Kidney tubule cell (primary cell): ENCODE results near the gene CHKA.

Source experiments
- DNase-seq: peaks from one replicate; pipeline ENCODE4 v3.0.0-alpha.2; 2018; ENCODE audit warnings: low spot score

Gene CHKA

DNA sequence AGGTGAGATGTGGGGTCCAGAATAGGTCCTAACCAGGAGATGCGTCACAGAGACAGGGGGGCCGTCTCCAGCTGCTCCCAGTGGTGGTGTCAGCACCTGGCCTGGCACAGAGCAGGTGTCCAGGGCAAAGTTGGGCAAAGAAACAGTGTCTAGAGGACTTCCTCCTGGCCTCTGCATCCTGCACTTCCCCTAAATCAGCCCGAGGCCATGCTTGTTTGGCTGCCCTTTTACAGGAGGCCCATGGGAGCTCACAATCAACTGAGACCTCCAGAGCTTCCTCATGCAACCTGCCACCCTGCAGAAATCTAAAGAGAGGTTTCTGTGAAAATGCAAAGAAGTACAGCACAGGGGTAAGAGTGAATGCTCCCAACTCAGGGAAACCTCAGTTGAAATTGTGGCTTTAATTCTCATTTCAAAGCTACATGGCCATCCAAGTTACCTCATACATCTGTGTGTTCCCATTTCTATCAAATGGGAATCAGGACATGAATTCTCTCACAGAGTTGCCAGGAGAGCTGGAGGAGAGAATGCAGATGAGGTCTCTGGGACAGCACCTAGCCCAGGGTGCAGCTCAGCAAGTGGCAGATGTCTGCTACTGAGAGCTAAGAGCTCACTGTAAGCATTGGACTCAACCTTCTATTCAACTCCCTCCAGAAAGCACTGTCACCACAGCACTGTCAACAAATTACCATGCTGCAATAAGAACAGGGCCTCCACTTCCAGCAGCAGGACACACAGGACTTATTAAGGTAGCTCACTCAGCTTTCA lies 49.7 kb downstream of the CHKA start:
- no peak for DNase-seq

DNA sequence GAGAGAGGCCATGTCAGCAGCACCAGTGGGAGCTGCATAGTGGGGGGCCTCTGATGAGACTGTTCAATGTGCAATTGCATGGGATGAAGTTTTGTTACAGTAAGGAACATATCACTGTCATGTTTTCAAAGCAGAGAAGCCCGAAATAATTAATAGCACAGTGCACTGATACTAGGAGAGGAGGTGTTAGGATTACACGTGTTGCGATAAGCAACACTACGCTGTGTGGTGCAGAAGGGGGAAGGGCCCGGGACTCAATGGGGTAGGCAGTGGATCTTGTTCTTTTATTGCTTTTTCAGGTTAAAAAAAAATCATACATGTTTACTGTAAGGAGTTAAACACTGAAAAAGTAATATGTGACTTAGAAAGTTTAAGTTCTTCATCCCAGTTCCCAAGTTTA lies 53.2 kb downstream of the CHKA start:
- DNase-seq = no peak

DNA sequence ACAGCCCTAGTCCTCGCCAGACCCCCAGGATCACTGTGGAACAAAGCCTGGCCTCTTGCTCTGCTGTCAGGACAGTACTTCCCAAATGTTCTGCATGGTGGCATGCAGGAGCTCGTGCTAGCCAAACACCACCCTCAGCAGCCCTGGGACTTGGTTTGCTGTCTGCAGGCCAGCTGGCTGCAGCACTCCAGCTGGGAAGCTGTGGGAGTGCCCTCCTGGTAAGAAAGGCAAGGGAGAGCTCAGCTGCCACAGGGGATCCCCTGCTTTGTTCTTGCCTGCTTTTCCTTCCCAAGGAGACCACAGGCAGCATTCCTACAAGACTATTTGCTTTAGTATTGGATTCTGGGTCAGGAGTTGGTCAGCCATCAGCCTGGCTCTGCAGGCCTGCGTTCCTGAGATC lies 54.4 kb downstream of the CHKA start:
- no peak for DNase-seq

DNA sequence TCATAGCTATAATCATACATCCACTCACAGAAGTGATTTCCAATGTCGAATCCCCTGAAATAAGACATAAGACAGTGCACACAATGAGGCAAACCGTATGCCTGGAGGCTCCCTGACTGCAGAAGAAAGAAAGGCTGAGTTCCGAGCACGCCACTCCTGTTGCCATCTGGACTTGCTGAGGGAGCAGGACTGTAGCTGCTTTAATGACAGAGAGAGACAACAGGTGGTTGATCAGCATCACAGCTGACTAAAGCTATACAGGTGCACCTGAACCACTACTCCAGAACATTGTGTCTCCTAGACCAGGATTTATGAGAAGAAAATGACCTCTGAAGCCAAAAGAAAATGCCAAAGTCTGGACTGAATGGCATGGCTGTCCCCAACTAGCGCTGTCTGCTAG lies 55.3 kb downstream of the CHKA start:
- DNase-seq = no peak

DNA sequence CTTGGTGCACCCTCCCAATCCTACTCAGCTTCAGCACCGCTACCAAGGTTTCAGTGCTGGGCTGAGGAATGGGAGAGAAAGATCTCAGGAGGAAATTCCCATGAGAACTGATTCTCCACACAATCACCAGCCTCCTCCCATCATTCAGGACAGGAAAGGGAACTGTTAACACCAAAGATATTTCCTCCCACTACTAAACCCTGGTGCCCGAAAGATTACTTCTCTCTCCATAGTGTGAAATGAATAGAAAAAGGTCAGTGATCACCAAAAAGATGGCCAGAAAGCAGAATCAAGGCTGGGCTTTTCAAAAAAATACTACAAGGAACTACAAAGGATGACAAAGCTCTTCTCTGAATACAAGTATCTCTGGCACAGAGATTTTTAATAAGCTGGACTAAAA lies 56.3 kb downstream of the CHKA start:
- no peak for DNase-seq

DNA sequence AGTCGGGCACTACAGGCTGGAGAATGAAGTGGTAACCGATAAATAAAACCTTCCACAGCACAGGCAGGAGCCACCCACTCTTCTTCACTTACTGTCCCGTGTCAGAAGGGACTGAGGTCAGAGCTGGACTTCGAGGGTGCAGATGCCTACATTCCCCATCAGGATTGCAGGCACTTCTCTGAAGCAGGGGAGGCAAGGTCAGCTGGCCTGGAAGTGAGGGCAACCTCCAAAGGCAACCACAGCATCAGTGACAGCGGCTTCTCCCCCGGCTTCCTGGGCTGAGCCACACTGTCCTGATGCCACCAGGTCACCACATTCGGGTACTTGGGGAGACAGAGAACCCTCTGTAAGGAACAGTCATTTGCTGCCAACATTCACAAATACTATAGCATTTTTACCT lies 59.7 kb downstream of the CHKA start:
- no peak for DNase-seq

DNA sequence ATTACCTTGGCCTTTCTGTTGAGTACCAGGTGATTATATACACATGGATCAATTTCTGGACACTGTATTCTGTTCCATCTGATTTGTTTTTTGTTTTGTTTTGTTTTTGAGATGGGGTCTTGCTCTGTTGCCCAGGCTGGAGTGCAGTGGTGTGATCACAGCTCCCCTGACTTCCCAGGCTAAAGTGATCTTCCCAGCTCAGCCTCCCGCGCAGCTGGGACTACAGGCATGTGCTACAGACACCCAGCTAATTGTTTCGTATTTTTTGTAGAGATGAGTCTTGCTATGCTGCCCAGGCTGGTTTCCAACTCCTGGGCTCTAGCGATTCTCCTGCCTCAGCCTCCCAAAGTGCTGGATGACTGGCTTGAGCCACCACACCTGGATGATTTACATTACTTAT lies 63.4 kb downstream of the CHKA start:
- DNase-seq = no peak

DNA sequence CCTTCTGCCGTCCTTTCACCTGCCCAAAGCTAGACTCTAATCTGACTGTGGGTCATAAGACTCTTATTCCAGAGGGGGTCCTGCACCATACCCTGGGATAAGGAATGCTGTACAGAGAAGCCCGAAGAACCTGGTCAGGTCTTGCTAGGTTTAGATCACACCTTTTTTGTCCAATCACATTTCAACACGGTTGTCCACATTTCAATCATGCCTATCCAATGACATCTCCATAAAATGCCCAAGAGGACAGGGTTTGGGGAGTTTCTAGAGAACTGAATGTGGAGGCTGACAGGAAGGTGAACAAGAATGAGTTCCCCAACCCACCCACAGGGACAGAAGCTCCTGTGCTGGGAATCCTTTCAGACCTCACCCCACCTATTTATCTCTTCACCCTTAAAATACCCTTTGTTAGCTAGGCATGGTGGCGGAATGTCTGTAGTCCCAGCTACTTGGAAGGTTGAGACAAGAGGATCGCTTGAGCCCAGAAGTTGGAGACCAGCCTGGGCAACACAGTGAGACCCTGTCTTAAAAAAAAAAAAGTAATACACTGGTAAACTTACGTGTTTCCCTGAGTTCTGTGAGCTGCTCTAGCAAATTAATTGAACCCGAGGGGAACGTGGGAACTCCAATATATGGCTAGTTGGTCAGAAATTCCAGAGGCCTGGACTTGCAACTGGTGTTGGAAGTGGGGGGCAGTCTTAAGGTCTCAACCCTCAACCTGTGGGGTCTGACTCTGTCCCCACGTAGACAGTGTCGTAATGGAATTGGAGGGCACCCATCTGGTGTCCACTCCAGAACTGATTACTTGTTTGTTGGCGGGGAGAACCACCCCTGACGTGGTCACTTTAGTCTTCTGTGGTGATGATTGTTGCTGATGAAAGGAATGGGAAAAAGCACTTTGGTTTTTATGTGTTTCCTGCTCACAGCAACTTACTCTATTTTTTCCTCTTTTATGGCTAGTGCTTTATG lies 64.6 kb downstream of the CHKA start:
- DNase-seq = no peak

DNA sequence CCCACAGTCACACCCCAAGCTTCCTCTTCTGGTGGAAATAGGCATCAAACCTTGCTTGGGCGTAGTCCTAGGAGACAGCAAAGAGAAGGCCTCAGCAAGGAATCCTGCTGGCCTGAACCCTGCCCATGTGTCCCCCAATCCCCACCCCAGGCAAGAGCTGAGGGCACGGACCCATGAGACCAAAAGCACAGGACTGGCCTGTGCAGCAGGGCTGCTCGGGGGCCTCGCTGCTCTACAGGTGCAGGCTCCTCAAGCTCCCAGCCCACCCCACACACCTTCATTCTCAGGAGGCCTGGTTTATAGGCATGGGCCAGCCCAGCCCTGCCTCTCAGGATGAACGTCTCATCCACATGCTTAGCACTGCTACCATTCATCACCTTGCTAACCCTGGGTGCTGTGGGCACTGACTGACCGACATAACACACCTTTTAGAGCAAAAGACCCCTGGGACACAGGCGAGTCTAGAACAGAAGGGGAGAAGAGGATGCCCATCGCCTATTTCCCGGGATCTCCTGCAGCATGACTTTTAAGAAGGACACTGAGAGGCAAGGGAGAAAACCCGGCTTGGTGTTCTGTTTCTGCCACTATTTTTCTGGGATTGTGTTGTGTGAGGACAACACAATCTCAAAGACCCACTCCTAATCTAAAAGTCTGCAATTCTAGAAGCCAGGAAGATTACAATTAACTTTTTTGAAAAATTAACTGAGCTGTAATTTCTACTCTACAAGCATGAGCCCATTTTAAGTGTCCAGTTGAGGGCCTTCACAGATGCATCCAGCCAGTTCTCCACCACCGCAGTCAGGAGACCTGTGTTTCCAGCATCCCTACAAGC lies 67.0 kb downstream of the CHKA start:
- DNase-seq = no peak

DNA sequence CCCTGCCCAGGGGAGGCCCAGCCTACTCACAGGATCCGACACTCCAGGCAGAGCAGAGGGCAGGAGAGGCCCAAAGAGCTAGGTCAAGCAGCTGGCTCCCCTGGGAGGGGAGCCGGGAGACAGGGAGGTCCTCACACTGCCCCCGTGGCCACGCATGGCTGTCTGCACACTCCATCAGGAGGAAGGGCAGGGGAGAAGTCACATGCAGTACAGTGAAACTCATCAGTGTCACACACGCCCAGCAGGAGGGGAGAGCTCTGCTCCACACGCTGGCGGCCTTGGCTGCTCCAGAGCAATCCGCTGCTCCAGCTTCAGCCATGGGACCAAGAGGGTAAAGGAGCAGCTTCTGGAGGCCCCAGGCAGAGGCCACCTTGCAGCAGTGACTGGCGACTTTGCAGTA lies 68.1 kb downstream of the CHKA start:
- no peak for DNase-seq

DNA sequence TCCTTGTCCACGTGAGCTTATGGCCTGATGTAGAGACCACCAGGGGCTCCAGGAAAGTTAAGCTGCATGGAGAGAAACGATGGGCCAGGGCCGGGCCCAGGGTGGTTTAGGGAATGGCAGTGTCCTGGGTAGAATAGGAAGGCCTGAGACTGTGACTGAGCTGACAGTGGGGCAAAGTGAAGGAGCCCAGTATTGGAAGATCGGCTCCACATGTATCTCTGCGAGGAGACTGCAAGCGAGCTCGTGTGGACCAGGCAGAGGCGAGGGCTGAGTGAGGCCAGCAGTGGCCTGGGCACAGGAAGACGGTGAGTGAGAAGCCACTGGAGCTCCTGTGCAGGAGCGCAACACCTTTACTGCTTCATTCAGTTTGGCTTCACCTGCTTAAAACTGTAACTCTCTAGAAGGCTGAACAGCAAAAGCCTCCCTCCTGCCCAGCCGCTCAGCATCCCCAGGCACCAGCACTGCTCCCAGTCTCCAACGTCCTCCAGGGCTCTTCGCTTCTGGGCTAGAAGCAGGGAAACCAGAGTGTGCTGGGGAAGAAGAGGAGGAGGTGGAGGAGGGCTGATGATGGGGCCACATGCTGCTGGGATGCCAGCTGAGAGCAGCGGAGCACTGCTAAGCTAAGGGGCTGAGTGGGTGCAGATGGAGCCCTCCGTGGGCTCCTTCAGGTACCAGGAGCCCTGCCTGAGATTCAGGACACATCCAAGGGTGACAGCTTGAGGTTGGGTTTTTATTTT lies 68.9 kb downstream of the CHKA start:
- no peak for DNase-seq

DNA sequence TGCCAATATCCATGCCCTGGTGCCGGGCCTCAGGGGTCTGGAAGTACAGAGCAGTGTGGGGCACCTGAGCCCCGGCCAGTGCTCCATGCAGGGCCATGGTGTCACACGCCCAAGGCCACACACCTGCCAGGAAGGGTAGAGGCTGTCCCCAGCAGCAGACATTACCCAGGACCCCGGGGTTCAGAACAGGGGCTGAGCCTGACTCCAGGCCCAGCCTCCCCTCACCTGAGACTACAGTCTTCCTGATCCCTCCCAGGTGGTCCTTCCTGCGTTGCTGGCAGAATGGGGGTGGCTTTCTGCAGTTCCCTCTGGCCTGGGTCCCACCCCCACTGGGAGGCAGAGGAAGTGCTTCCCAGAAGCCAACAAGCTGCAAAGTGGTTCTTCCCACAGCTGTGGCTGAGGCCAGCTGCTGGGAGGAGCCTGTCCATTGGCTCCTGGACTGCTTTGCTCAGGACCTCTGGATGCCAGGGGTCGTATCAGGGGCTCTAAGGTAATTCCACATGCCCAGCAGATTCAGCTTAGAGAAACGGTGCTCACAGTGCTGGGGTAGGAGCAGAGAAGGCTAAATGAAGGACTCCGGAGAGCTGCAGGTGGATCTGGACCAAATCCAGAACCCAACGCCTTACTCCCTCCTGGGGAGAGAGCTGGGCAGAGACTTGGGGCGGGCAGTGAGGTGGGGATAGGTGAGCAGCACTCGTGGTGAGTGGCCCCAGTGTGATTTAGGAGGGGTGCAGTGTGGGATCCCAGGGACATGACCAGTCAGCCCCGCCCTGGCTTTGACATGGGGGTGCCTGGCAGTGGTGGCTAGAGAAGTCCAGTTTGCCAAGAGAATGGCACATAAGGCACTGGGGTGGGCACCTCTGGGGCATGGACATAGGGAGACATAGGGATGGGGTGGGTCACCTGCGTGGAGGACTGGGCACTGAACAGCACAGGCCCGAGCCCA lies 69.7 kb downstream of the CHKA start:
- no peak for DNase-seq

DNA sequence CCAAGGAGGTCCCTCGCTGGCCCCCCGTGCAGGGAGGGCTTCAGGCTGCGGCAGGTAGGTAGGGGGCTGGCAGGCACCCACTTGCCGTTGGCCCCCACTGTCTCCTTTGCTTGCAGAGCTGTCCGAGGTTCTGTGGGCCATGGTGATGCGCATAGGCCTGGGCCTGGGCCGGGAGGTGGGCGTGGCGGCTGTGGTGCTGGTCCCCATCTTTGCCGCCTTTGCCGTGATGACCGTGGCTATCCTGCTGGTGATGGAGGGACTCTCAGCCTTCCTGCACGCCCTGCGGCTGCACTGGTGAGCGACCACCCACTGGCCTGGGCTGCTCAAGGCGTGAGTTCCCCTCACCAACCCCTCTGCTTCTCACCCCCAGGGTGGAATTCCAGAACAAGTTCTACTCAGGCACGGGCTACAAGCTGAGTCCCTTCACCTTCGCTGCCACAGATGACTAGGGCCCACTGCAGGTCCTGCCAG lies 70.8 kb downstream of the CHKA start:
- no peak for DNase-seq

DNA sequence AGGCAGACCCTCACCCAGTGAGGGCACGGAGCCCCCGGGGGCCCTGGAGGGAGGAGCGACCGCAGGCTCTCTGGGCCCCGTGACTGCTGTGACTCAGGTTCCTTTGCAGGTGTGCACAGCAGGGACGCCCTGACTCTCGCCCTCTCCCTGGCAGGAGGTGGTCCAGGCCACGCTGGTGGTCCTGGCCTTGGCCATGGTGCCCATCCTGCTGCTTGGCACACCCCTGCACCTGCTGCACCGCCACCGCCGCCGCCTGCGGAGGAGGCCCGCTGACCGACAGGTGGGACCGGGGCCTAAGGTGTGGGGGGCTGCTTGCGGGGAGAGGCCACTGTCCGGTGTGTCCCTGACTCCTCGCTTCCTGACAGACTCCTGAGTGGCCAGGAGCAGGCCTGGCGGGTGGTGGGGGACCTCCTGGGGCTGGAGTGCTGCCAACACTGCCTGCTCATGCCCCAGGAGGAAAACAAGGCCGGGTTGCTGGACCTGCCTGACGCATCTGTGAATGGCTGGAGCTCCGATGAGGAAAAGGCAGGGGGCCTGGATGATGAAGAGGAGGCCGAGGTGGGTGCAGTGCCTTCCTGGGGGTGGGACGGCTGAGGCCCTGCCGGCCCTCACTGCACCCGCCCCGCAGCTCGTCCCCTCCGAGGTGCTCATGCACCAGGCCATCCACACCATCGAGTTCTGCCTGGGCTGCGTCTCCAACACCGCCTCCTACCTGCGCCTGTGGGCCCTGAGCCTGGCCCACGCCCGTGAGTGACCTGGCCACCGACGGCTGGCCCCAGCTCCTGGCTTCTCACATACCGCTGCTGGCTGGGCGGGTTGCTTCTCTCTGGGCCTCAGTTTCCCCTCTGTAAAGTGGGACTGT lies 71.4 kb downstream of the CHKA start:
- DNase-seq = peak; percentile 55

DNA sequence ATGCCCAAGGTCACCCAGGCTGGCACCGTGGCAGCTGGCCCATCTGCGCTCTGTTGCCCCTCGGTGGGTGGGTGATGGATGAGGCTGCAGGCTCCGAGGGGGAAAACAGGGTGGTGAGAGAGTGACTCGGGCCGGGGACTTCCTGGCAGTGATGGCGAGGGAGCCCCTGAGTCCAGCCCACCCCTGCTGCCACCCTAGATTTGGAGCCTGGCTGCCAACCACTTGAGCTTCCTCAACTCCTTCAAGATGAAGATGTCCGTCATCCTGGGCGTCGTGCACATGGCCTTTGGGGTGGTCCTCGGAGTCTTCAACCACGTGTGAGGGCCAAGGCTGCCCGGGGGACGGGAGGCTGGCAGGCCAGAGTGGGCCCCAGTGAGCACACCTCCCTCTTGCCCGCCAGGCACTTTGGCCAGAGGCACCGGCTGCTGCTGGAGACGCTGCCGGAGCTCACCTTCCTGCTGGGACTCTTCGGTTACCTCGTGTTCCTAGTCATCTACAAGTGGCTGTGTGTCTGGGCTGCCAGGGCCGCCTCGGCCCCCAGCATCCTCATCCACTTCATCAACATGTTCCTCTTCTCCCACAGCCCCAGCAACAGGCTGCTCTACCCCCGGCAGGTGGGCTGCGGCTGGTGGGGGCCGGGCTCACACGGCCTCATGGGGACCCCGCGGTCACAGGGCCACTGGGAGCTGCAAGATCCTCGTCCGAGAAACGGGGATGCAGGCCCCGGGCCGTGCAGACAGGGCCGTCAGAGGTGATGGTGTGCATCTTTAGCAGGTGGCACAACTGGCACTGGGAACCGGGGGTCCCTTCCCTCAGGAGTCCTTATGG lies 72.3 kb downstream of the CHKA start:
- no peak for DNase-seq

DNA sequence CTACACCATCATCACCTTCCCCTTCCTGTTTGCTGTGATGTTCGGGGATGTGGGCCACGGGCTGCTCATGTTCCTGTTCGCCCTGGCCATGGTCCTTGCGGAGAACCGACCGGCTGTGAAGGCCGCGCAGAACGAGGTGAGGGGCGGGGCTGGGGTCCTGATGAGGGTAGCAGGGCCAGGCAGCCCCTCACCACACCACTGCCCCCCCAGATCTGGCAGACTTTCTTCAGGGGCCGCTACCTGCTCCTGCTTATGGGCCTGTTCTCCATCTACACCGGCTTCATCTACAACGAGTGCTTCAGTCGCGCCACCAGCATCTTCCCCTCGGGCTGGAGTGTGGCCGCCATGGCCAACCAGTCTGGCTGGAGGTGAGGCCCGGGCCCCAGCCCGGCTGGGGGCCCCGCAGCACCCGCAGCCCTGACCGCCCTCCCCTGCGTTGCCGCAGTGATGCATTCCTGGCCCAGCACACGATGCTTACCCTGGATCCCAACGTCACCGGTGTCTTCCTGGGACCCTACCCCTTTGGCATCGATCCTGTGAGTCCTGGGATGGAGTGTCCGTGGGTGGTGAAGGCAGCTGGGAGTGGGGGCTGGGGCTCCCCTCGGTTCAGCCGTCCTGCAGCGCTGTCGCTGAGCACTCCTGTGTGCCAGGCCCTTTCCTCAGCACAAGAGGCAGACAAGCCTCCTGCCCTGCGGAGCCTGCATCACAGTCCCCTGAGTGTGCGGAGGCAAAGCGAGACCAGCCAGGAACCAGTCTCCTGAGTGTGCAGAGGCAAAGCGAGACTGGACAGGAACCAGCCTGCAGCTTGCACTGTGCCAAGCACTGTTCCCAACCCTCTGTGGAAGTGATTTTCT lies 73.5 kb downstream of the CHKA start:
- DNase-seq = no peak

DNA sequence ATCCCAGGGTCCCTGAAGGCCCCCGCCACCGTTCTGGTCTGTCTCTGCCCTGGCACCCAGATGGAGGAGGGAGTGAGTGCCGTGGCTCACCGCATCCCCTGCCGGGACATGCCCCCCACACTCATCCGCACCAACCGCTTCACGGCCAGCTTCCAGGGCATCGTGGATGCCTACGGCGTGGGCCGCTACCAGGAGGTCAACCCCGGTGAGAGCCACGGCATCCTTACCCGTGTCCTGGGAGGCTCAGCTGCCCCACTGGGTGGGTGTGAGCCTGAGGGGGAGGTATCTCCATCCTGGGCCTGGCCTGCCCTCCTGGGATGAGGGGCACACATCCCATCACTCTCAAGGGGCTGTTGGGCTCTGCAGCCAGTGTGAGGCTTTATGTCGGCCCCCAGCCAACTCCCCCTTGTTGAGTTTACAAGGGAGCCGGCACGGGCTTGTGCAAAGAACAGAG lies 76.3 kb downstream of the CHKA start:
- DNase-seq = no peak
